GM21619 (cell line): ENCODE results near the gene LY9.
"Not testable (repeated sequence)": the region's sequence is repeated elsewhere in the genome, so short reads cannot be mapped to it uniquely, and the experiment has no call there.

Source experiments
- ATAC-seq: cut with Tn5 transposase; IDR thresholded peaks from one replicate; pipeline ENCODE4 v1.9.1; 2021; ENCODE audit not compliant: unreplicated experiment

The LY9 gene

GRCh38 chr1:160774886-160775719 lies 20.9 kb upstream of the LY9 start:
- ATAC-seq: no peak

- no peak for ATAC-seq
These were observed 19.8 kb upstream of the LY9 start for GRCh38 chr1:160776178-160776577.

- no peak for ATAC-seq
These were observed 18.4 kb upstream of the LY9 start for GRCh38 chr1:160777486-160778089.

GRCh38 chr1:160778976-160779375 lies 17.0 kb upstream of the LY9 start:
- no peak for ATAC-seq

GRCh38 chr1:160779626-160780397 lies 16.2 kb upstream of the LY9 start:
- ATAC-seq: no peak

GRCh38 chr1:160780398-160780755 lies 15.6 kb upstream of the LY9 start:
- ATAC-seq: no peak

GRCh38 chr1:160781186-160781766 lies 14.7 kb upstream of the LY9 start:
- no peak for ATAC-seq

- peak; percentile 85 for ATAC-seq
These were observed 13.9 kb upstream of the LY9 start for GRCh38 chr1:160781914-160782689.

GRCh38 chr1:160782988-160783765 lies 12.8 kb upstream of the LY9 start:
- not testable (repeated sequence) for ATAC-seq

- ATAC-seq: no peak
These were observed 6.8 kb upstream of the LY9 start for GRCh38 chr1:160789051-160789701.

GRCh38 chr1:160789702-160790611 lies 6.0 kb upstream of the LY9 start:
- peak; percentile 77 for ATAC-seq

GRCh38 chr1:160794376-160794775 lies 1.6 kb upstream of the LY9 start:
- no peak for ATAC-seq

- no peak for ATAC-seq
These were observed 1.3 kb downstream of the LY9 start for GRCh38 chr1:160797271-160797709.

- ATAC-seq: no peak
These were observed 1.9 kb downstream of the LY9 start for GRCh38 chr1:160797861-160798273.

- ATAC-seq: no peak
These were observed 2.5 kb downstream of the LY9 start for GRCh38 chr1:160798439-160798838.

GRCh38 chr1:160799641-160800040 lies 3.7 kb downstream of the LY9 start:
- ATAC-seq: no peak

- no peak for ATAC-seq
These were observed 4.2 kb downstream of the LY9 start for GRCh38 chr1:160800142-160800541.

GRCh38 chr1:160800645-160801408 lies 4.9 kb downstream of the LY9 start:
- no peak for ATAC-seq
